Measurements from ENCODE around the gene CDH4. TPM values are rescaled to one million over a fixed set of nuclear protein-coding genes. Genes with fewer than 3 reads are reported as not detected.

Gene CDH4
- total RNA-seq, 1 donor from 2014 or later, result not detected

- DNase-seq (peak; percentile 9), ATAC-seq (no peak)
- intact Hi-C loops (cut with micrococcal nuclease), result no loop called here
Observed at GRCh38 chr20:61668771-61669503, 416.9 kb downstream of the CDH4 start.

- ATAC-seq (peak; percentile 43), DNase-seq (no peak)
- intact Hi-C loops (cut with micrococcal nuclease), result no loop called here
Observed at GRCh38 chr20:61670274-61670673, 418.2 kb downstream of the CDH4 start.

GRCh38 chr20:61671559-61671958, 419.5 kb downstream of the CDH4 start:
- DNase-seq, result no peak
- intact Hi-C loops (cut with micrococcal nuclease), result no loop called here

GRCh38 chr20:61673152-61673847, 421.2 kb downstream of the CDH4 start:
- ATAC-seq (no peak), DNase-seq (no peak)
- intact Hi-C loops (cut with micrococcal nuclease), result no loop called here

More at GRCh38 chr20:61671559-61671958, 419.5 kb downstream of the CDH4 start:
- no peak for ATAC-seq

- no peak for DNase-seq
- intact Hi-C loops (cut with micrococcal nuclease), result no loop called here
- no peak for ATAC-seq
Observed at GRCh38 chr20:61674121-61674520, 422.1 kb downstream of the CDH4 start.

- ATAC-seq (no peak), DNase-seq (no peak)
- intact Hi-C loops (cut with micrococcal nuclease), result no loop called here
Observed at GRCh38 chr20:61674688-61675087, 422.6 kb downstream of the CDH4 start.

GRCh38 chr20:61677928-61678327, 425.9 kb downstream of the CDH4 start:
- DNase-seq (no peak), ATAC-seq (no peak)
- intact Hi-C loops (cut with micrococcal nuclease), result no loop called here

GRCh38 chr20:61678437-61678836, 426.4 kb downstream of the CDH4 start:
- no peak for ATAC-seq
- no peak for DNase-seq
- intact Hi-C loops (cut with micrococcal nuclease), result no loop called here

GRCh38 chr20:61679473-61679872, 427.4 kb downstream of the CDH4 start:
- intact Hi-C loops (cut with micrococcal nuclease), result no loop called here
- DNase-seq, result no peak

GRCh38 chr20:61680096-61680495, 428.0 kb downstream of the CDH4 start:
- ATAC-seq (no peak), DNase-seq (no peak)
- intact Hi-C loops (cut with micrococcal nuclease), result no loop called here

More at GRCh38 chr20:61679473-61679872, 427.4 kb downstream of the CDH4 start:
- no peak for ATAC-seq

- ATAC-seq (no peak), DNase-seq (no peak)
- intact Hi-C loops (cut with micrococcal nuclease), result no loop called here
Observed at GRCh38 chr20:61682114-61682995, 430.3 kb downstream of the CDH4 start.

- DNase-seq, result no peak
- intact Hi-C loops (cut with micrococcal nuclease), result no loop called here
- ATAC-seq, result no peak
Observed at GRCh38 chr20:61682996-61683681, 431.1 kb downstream of the CDH4 start.

GRCh38 chr20:61683721-61684120, 431.7 kb downstream of the CDH4 start:
- DNase-seq (no peak), ATAC-seq (no peak)
- intact Hi-C loops (cut with micrococcal nuclease), result no loop called here

GRCh38 chr20:61684136-61684535, 432.1 kb downstream of the CDH4 start:
- intact Hi-C loops (cut with micrococcal nuclease), result no loop called here
- DNase-seq (no peak), ATAC-seq (no peak)

GRCh38 chr20:61684583-61685235, 432.6 kb downstream of the CDH4 start:
- intact Hi-C loops (cut with micrococcal nuclease), result no loop called here
- no peak for ATAC-seq
- DNase-seq, result no peak

- no peak for DNase-seq
- intact Hi-C loops (cut with micrococcal nuclease), result no loop called here
Observed at GRCh38 chr20:61685462-61685861, 433.4 kb downstream of the CDH4 start.

GRCh38 chr20:61686051-61686936, 434.2 kb downstream of the CDH4 start:
- DNase-seq, result no peak
- intact Hi-C loops (cut with micrococcal nuclease), result no loop called here
- no peak for ATAC-seq

More at GRCh38 chr20:61685462-61685861, 433.4 kb downstream of the CDH4 start:
- no peak for ATAC-seq

GRCh38 chr20:61688411-61688810, 436.4 kb downstream of the CDH4 start:
- intact Hi-C loops (cut with micrococcal nuclease), result no loop called here
- ATAC-seq, result no peak
- DNase-seq, result no peak

Data from left ventricle myocardium superior (tissue), 1 donor.